SKM-1 treated with dmso at 0.1 percent for 144 hours (cell line): ENCODE measurements around the gene CHERP.
"Not testable (repeated sequence)": the region's sequence is repeated elsewhere in the genome, so short reads cannot be mapped to it uniquely, and the experiment has no call there.

Experiments used
- DNase-seq: peaks from one replicate; lab custom pipeline; 2025; ENCODE audit not compliant: unreplicated experiment; lab: John Stamatoyannopoulos, UW

CHERP gene

GRCh38 chr19:16521715-16522289 is 20.4 kb downstream of the CHERP start:
- no peak for DNase-seq

GRCh38 chr19:16520986-16521624 is 21.1 kb downstream of the CHERP start:
- no peak for DNase-seq

GRCh38 chr19:16520074-16520973 is 21.9 kb downstream of the CHERP start:
- DNase-seq: no peak

GRCh38 chr19:16519230-16519687 is 23.0 kb downstream of the CHERP start:
- DNase-seq: no peak

GRCh38 chr19:16518483-16519229 is 23.6 kb downstream of the CHERP start:
- no peak for DNase-seq

- no peak for DNase-seq
Measured at GRCh38 chr19:16518061-16518460, 24.2 kb downstream of the CHERP start.

GRCh38 chr19:16516923-16517610 is 25.2 kb downstream of the CHERP start:
- no peak for DNase-seq

- DNase-seq: no peak
Measured at GRCh38 chr19:16516381-16516780, 25.9 kb downstream of the CHERP start.

GRCh38 chr19:16514383-16515019 is 27.7 kb downstream of the CHERP start:
- DNase-seq: no peak

GRCh38 chr19:16512611-16513010 is 29.6 kb downstream of the CHERP start:
- not testable (repeated sequence) for DNase-seq

GRCh38 chr19:16509141-16510061 is 32.8 kb downstream of the CHERP start:
- DNase-seq: no peak

- no peak for DNase-seq
Measured at GRCh38 chr19:16508546-16508945, 33.7 kb downstream of the CHERP start.

- no peak for DNase-seq
Measured at GRCh38 chr19:16506961-16507360, 35.3 kb downstream of the CHERP start.

GRCh38 chr19:16506161-16506560 is 36.1 kb downstream of the CHERP start:
- DNase-seq: not testable (repeated sequence)

GRCh38 chr19:16504271-16504670 is 38.0 kb downstream of the CHERP start:
- DNase-seq: no peak

- DNase-seq: no peak
Measured at GRCh38 chr19:16497837-16498236, 44.4 kb downstream of the CHERP start.

GRCh38 chr19:16497042-16497441 is 45.2 kb downstream of the CHERP start:
- no peak for DNase-seq

GRCh38 chr19:16496613-16496983 is 45.6 kb downstream of the CHERP start:
- no peak for DNase-seq

GRCh38 chr19:16495982-16496612 is 46.1 kb downstream of the CHERP start, which contains the start of the genes C19orf44 and CALR3:
Gene C19orf44, plus strand, starts transcription at chr19:16496394. Its CDS starts 4,399 bp downstream, at chr19:16500793.
Gene CALR3, minus strand, starts transcription at chr19:16496167. Its CDS starts 38 bp downstream, at chr19:16496129.
- DNase-seq: peak; percentile 99
